ENCODE measurements around the gene RNF182. TPM values are rescaled to one million over a fixed set of nuclear protein-coding genes. Genes with fewer than 3 reads are reported as not detected.

The RNF182 gene
- polyA plus RNA-seq, 3 donors, result not detected

GRCh38 chr6:13914351-13914750 lies 10.4 kb upstream of the RNF182 start:
- 96% methylated on average over 2 of the region's 2 CpGs for WGBS (ENCODE audit: insufficient coverage)
- no peaks in the 10 kb centered on the region for H3K9me3 Mint-ChIP-seq

GRCh38 chr6:13915561-13916229 lies 9.1 kb upstream of the RNF182 start:
- no peak for TF ChIP-seq CTCF (IDR thresholded peaks at IDR 0.05)
- no peak overlapping the region for H2AFZ ChIP-seq (ENCODE audit: insufficient read depth, low read depth, low read length, poor library complexity, severe bottlenecking)
- WGBS (ENCODE audit: insufficient coverage), result 90% methylated on average over 2 of the region's 3 CpGs

More at GRCh38 chr6:13914351-13914750, 10.4 kb upstream of the RNF182 start:
- Histone ChIP-seq H3K27ac (ENCODE audit: low read depth in 1 of 2, low read length in 2 of 2) (no peak overlapping the region), H3K4me1 (ENCODE audit: control insufficient read depth in 1 of 2, insufficient read depth in 2 of 2, low read length in 2 of 2) (no peaks in the 10 kb centered on the region), H3K36me3 (replicated peaks in 1 of 2; ENCODE audit: control insufficient read depth in 1 of 2, insufficient read depth in 2 of 2, low read length in 2 of 2) (no peaks in the 10 kb centered on the region), H3K9ac (ENCODE audit: insufficient read depth, low read length, poor library complexity, severe bottlenecking) (no peak overlapping the region), H4K20me1 (ENCODE audit: insufficient read depth, low read length) (no peaks in the 10 kb centered on the region), H2AFZ (ENCODE audit: insufficient read depth, low read depth, low read length, poor library complexity, severe bottlenecking) (no peak overlapping the region), H3K27me3 (ENCODE audit: control insufficient read depth in 2 of 2, insufficient read depth in 2 of 2, low read length in 2 of 2) (peaks cover 0 to 2% of the 10 kb centered on the region in 2 donors), H3K9me3 (replicated peaks in 1 of 2; ENCODE audit: control insufficient read depth in 1 of 2, insufficient read depth in 1 of 2, low read length in 2 of 2) (no peaks in the 10 kb centered on the region), H3K4me3 (replicated peaks in 1 of 3; ENCODE audit: low read depth in 2 of 3, low read length in 3 of 3) (no peak overlapping the region), H3K79me2 (ENCODE audit: insufficient read depth, low read length) (no peaks in the 10 kb centered on the region), H3K4me2 (replicated peaks; ENCODE audit: extremely low read depth, low read length, poor library complexity, severe bottlenecking) (no peak overlapping the region)
- no peak overlapping the region for H3K27ac Mint-ChIP-seq
- no peak for DNase-seq
- peaks cover 10 to 17% (median 13%) of the 10 kb centered on the region in 3 donors for H3K27me3 Mint-ChIP-seq (ENCODE audit: low read depth in 3 of 3)
- no peaks in the 10 kb centered on the region for H3K4me1 Mint-ChIP-seq
- no peak overlapping the region for H3K4me3 Mint-ChIP-seq
- intact Hi-C loops (cut with micrococcal nuclease), result loop anchor here in 1 of 2 donors (10.0 kb wide), 1 partner anchor 150 kb away; no protein-coding TSS in a partner anchor
- TF ChIP-seq CTCF (IDR thresholded peaks at IDR 0.05), result no peak
- no peaks in the 10 kb centered on the region for H3K36me3 Mint-ChIP-seq

More at GRCh38 chr6:13915561-13916229, 9.1 kb upstream of the RNF182 start:
- intact Hi-C loops (cut with micrococcal nuclease), result loop anchor here in 1 of 2 donors (10.0 kb wide), 1 partner anchor 149 kb away; no protein-coding TSS in a partner anchor
- Histone ChIP-seq H3K27ac (ENCODE audit: low read depth in 1 of 2, low read length in 2 of 2) (no peak overlapping the region), H3K27me3 (ENCODE audit: control insufficient read depth in 2 of 2, insufficient read depth in 2 of 2, low read length in 2 of 2) (peaks cover 8 to 12% of the 10 kb centered on the region in 2 donors), H3K4me3 (replicated peaks in 1 of 3; ENCODE audit: low read depth in 2 of 3, low read length in 3 of 3) (no peak overlapping the region), H3K79me2 (ENCODE audit: insufficient read depth, low read length) (no peaks in the 10 kb centered on the region), H3K4me1 (ENCODE audit: control insufficient read depth in 1 of 2, insufficient read depth in 2 of 2, low read length in 2 of 2) (no peaks in the 10 kb centered on the region), H3K36me3 (replicated peaks in 1 of 2; ENCODE audit: control insufficient read depth in 1 of 2, insufficient read depth in 2 of 2, low read length in 2 of 2) (no peaks in the 10 kb centered on the region), H3K4me2 (replicated peaks; ENCODE audit: extremely low read depth, low read length, poor library complexity, severe bottlenecking) (no peak overlapping the region), H3K9me3 (replicated peaks in 1 of 2; ENCODE audit: control insufficient read depth in 1 of 2, insufficient read depth in 1 of 2, low read length in 2 of 2) (no peaks in the 10 kb centered on the region), H3K9ac (ENCODE audit: insufficient read depth, low read length, poor library complexity, severe bottlenecking) (no peak overlapping the region), H4K20me1 (ENCODE audit: insufficient read depth, low read length) (no peaks in the 10 kb centered on the region)
- no peak overlapping the region for H3K27ac Mint-ChIP-seq
- H3K27me3 Mint-ChIP-seq (ENCODE audit: low read depth in 3 of 3), result peaks cover 10 to 21% (median 17%) of the 10 kb centered on the region in 3 donors
- H3K4me3 Mint-ChIP-seq, result no peak overlapping the region
- no peaks in the 10 kb centered on the region for H3K9me3 Mint-ChIP-seq
- no peaks in the 10 kb centered on the region for H3K36me3 Mint-ChIP-seq
- no peaks in the 10 kb centered on the region for H3K4me1 Mint-ChIP-seq
- DNase-seq, result no peak

Measured in CD14-positive monocyte (primary cell).